NOMO-1 (cell line): ENCODE results near the gene SLC35A5.

ENCODE experiments used
- DNase-seq, 2 experiments: peaks; one replicate each; lab custom pipeline; 2025; ENCODE audit not compliant: unreplicated experiment in 2 of 2; lab: John Stamatoyannopoulos, UW

Gene SLC35A5

DNA sequence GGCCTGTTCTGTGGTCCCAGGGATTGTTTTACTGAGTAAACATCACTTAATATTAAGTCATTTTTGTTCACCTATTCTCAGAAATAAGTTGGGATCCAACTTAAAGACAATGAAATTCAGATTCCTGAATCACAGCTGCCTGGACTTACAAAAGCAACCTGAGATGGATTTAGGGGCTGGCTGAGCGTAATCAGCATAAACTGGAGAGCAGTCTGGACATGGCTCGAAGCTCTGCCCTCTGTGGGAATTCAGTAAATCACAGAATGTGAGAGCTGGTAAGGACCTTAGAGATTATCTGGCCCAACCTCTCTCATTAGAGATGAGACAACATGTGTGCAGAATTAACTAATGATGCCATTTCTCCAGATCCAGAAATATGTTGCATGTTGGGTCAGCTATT lies 55.4 kb downstream of the SLC35A5 start:
- no peak for DNase-seq

DNA sequence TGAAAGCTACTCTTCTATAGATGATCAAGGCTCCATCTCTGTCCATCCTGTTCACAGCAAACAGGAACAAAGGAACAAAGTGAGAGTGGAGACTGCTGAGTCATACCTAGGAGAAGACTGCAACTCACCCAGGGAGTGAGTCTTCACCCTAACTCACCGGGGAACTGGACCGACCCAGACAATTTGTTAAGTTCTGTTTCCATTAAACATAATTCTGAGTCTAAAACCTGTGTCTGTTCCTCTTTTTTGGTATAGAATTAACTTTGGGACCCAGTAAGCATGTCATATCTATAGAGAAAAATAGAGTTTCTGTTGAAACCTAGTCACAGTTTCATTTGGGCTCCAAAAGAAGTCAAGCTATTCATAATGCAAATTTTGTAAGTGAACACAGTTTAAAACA lies 57.5 kb downstream of the SLC35A5 start:
- DNase-seq, result no peak

DNA sequence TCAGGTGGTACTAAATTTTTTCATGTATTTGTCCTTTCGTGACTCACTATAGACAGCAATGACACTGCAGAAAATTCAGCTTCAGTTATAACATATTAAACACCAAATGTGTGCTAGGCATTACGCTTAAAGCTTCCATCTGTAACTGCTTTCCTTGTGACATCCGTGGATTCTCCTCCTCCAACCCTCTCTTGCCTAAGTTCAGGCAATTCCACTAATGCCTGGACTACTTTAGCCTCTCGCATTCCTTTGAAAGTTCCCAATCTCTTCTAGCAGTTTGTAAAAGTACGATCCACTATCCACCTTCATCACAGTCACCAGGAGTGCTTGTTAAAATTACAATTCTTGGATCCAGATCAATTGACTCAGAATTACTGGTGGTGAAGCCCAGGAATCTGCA lies 61.4 kb downstream of the SLC35A5 start:
- no peak for DNase-seq

GRCh38 chr3:112623717-112624116 lies 61.9 kb downstream of the SLC35A5 start:
- no peak for DNase-seq

DNA sequence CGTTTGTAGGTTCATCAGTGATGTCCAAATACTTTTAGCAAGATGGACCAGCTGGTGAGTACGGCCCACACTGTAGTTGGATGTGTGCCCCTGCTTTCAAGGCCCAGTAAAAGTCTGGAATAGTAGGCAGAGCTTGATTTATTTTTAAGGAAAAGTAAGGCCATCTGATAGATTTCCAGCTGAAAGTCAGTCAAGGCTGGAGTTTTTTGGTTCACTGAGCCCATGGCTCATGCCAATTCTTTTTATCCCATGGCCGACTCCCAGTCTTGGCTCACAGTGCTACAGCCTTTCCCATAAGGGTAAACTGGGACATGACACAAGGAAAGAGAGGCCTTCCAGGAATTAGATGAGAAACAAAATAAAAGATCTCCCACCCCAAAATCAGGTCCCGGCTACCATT lies 65.6 kb downstream of the SLC35A5 start:
- no peak for DNase-seq

GRCh38 chr3:112627919-112628466 lies 66.1 kb downstream of the SLC35A5 start:
- DNase-seq, result no peak

DNA sequence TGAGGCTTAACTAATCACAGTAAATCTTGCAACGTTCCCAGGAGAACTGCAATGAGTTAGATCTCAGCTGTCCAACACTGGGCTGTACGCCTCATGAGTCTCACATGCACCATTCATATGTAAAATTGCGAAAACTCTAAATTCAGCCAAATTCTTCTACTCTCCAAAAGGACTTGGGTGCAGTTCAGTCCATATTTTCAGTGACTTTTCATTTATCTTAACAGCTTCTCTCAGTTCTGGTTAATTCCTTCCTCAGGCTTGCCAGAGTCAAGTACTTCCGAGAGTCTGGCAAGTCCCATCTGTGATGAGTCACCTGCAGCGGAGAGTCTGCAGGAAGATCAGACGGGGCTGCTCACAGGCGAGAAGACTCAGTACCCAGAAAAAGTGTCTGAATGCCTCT lies 67.6 kb downstream of the SLC35A5 start:
- peak in 1 of 2 experiments; percentile 61 for DNase-seq

- no peak for DNase-seq
Measured at GRCh38 chr3:112631257-112631656, 69.4 kb downstream of the SLC35A5 start.

DNA sequence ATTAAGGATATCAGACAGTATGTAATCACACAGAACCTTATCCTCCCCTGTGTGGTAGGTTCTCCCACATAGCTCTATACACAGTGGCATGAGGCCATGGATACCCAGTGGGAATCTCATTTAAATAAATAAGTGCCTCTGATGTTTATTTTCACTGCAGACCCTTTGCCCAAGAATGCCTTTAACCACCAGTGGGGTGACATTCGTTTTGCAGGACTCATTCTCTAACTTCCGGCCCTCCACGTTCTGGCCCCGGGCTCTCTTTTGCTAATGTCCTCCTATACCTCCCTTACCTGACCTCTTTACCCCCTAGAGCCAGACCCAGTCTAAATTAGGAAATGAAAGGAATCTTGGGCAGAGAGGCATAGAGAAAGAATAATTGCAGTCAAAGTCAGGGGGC lies 70.8 kb downstream of the SLC35A5 start:
- no peak for DNase-seq

DNA sequence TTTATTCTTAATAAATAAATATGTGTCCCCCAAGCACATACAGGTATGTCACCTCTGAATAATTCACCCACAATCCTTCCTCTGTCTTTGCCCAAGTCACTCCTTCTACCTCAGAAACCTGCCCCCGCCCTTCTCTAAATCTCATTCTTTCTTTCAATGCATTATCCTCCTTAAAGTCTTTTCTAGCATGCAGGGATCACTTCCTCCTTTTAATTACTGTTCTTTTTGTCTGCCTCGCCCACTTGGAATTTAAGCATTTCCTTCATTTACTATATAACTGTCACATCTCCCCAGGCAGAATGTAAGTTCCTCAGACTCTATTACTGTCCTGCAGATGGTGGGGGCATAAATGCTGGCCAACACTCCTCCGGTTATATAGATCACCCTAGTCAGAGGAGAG lies 71.3 kb downstream of the SLC35A5 start:
- DNase-seq, result peak in 1 of 2 experiments; percentile 48

DNA sequence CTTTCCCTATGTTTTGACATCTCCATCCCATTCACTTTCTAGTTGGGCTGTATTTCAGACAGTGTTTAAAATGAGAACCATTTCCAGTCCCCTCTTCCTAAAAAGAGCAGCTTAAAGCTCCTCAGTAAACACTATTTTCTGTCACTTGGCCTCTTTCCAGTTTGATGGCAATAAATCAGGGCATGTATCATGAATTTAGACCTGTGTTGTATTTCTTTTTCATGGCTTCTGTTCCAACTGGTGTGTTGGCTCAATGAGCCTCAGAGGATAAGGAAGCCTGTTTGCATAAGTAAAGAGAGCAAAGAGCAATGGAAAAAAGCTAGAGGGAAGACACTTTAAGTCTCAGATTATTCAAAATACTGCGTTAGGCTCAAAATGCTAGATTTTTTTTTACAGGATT lies 71.9 kb downstream of the SLC35A5 start:
- no peak for DNase-seq

- no peak for DNase-seq
Measured at GRCh38 chr3:112634786-112635541, 73.1 kb downstream of the SLC35A5 start.
